GM21529 (cell line): ENCODE results near the gene SELENOO.

Experiments used
- ATAC-seq: cut with Tn5 transposase; IDR thresholded peaks from one replicate; pipeline ENCODE4 v1.9.1; 2021; ENCODE audit not compliant: unreplicated experiment

SELENOO gene

DNA sequence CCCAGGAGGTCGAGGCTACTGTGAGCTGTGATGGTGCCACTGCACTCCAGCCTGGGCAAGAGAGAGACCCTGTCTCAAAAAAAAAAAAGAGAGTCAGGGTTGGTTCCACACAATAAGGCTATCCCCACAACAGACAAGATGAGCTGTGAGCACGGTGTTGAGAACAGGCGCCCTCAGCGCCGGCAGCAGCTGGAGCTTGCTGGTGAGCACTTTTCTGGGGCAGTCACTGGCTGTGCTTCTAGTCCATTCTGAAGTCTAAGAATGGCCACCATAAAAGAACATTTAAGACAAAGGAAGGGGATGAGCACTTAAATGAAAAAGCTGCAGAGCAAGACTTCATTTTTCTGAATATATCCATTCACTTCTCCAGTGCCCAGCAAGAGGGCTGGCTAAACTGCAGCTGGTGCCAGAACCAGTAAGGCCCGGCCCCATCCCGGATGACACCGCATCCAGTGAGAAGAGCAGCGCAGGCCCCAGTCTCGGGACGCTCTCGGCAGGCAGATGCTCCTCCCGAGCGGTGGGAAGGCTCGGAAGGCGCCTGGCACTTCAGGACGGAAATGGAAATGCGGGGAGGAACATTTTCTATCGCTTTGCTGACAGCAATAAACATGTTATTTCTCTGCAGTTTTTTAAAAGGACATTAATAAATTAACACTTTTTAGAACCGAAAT is 31.8 kb downstream of the SELENOO start:
- ATAC-seq: no peak

DNA sequence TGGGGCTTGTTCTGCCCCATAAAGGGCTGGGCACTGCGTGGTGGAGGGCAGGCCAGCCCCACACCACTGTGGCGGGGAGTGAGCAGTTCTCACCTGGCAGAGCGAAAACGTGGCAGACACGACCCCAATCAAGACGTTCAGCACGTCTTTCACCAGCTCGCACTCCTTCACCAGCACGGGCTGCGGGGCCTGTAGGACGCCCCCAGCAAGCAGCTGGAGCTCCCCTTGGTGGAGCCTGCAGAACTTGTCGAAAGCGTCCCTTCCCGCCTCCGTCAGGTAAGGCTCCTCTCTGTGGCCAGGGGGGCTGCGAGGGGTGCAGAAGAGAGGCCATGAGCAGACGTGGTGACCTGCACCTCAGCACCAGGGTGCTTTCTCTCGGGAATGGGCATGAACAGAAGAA is 32.4 kb downstream of the SELENOO start:
- ATAC-seq: no peak

DNA sequence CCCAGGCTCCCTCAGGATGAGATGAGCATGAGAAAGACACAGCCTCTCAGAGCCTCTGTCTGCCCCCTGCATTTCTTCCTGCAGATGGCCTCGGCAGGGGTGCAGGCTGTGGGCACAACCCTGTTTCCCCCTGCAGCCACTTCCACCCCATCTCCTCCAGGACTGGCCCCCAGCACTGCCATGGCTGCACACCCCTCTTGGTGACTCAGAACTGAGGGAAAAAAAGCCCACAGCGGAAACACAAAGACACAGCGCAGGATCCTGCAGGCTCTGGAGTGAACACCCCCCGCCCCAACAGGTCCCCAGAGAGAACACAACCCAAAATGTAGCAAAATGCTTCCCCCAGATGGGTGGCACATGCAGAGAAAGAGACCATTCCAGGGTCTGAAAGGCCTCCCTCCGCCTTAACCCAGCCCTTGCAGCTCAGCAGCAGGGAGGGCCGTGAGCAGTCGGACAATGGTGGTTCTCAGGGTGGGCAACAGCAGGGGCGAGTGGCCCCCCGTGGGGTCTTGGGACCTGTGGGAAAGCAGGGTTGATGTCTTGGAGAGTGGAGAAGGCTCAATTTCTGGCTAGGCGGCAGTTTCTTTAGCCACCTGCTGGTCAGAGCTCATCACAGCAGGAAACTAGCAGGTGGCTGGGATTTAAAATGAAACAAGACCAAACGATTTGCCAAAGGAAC is 36.1 kb downstream of the SELENOO start:
- no peak for ATAC-seq

DNA sequence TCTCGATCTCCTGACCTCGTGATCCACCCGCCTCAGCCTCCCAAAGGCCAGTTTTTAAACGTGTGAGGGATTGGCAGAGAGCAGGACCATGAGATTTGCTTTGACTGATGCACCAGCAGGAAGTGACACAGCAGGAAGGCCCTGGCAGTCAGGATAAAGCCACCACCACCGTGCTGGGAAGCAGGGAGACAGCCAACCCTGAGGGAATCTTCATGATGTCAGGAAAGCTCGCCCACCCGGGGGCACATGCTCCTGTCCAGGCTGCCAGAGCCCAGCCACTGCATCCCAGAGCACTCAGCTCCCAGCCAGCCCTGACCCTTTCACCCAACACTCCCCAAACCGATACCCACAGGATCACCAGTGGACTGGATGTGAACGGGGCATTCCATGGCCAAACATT is 37.9 kb downstream of the SELENOO start:
- no peak for ATAC-seq

DNA sequence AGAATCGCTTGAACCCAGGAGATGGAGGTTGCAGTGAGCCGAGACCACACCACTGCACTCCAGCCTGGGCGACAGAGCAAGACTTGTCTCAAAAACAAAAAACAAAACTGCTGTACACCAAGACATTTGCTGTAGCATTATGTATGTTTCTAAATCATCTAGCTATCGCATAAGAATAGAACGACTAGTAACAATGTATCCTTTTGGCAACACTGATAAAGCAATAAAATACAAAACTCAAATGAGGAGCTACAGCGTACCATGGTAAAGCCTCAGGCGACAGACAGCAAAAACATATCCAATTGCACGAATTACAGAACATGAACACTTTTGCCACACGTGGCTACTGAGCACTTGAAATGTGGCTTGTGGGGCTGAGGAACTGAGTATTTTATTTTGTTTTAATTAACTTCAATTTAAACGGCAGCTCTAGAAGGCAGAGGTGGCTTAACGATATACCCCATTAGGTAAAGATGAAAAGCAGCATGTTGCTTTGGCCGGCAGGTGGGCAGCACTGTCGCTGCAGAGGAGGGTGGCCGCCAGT is 41.7 kb downstream of the SELENOO start:
- ATAC-seq: no peak

DNA sequence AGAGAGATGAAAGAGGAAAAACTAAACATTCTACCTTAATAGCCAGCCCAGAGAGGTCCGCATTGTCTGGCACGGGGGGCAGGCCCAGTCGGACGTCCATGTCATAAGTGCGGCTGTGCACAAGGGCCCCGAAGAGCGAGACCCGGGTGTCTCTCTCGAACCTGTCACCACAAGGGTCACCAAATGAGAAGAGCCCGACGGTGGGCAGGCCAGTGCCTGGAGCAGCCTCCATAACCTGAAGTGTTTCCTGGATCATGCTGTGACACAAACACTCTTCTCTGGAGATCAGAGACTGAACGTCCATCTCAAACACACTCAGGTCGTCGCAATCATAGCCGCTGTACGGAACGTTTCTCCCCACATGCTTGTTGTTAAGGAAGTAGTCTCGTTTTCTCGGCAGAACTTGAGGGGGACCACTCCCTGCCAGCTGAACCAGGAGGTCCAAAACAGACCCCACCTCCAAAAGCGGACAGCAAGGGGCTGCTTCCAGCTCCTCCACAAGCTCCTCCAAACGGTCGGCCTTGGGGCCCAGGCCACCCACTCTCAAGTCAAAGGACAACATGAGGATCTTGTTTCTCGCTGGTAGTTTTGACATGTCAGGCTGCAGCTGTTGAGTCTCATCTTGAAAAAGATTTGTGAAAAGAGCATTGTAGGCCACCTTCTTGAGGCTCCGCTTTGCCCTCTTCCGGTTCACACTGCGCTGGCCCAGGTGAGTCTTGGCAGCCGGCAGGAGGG is 43.0 kb downstream of the SELENOO start:
- no peak for ATAC-seq

DNA sequence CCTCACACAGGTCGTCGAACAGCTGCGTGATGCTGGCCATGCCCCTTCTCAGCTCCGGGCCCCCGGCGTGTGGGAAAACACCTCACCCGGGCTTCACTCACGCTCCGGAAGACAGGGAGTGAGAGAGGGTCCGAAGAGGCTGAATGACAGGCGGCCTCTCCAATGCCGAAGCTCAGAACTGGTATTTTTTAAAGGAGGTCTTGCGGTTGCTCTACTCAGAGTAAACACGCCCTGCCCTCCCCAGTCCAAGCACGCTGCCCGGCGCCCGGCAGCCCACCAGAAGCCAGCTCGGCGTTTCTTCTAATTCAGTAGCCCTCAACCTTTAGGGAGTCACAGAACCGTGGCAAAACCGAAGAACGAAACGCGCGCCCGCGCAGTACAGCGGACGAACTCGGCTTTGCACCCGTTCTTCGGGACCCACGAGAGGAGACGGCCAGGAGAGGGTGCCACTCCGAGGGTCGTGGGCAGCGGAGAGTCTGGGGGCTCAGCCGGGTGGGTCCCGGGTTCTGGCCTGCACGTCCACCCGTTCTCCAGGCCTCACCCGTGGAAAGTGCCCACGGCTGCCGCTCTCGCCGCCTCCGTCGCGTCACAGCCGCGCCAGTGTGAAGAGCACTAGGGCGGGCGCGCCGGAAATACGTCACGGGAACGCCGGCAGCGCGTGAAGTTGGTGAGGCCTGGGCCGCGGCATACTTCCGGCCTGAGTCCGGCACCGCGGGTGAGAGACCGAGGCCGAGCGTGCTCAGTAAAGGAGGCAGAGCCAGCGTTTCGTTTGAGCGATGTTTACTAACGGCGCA is 43.8 kb downstream of the SELENOO start, which contains the start of gene TUBGCP6:
TSS of gene TUBGCP6 (minus strand) at position 604 of the 794 bp plus-strand sequence. CDS start at position 40, 564 bp downstream.
- peak; percentile 68 for ATAC-seq

DNA sequence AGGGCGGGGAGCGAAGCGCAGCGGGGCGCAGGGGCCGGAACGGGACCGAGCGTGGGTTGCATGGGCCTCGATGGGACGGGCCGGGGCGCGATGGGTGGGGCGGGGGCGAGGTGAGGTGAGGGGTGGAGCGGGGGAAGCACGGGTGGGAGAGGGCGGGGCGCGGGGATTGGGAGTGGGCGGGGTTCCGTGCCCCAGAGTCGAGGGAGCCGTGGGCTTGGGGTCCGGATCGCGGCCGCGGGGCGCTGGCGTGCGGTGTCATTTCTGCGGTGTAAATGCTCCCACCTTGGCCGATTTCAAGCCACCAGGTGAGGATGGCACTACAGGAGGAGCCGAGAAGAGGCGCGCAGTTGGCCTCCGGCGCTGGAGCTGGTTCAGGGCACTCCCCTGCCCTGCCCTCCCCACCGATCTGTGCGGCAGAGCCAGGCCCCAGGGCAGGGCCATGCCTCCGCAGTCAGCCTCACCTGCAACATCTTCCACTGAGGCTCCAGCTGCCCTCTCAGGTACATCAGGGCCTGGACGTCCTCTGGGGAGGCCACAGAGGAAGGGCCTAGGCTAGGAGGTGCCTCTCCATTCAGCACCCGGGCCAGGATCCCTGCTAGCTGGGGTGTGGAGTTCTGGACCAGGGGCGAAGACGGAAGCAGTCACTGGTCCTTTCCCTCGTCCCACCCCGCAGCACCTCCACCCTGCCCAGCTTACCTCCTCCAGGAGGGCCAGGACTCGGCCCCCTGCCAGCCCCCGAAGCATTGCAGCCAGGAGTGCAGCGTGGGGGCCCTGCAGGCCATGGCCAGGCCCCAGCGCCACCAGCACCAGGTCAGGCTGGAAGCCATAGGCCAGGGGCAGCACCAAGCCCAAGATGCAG is 44.6 kb downstream of the SELENOO start:
- ATAC-seq: no peak

DNA sequence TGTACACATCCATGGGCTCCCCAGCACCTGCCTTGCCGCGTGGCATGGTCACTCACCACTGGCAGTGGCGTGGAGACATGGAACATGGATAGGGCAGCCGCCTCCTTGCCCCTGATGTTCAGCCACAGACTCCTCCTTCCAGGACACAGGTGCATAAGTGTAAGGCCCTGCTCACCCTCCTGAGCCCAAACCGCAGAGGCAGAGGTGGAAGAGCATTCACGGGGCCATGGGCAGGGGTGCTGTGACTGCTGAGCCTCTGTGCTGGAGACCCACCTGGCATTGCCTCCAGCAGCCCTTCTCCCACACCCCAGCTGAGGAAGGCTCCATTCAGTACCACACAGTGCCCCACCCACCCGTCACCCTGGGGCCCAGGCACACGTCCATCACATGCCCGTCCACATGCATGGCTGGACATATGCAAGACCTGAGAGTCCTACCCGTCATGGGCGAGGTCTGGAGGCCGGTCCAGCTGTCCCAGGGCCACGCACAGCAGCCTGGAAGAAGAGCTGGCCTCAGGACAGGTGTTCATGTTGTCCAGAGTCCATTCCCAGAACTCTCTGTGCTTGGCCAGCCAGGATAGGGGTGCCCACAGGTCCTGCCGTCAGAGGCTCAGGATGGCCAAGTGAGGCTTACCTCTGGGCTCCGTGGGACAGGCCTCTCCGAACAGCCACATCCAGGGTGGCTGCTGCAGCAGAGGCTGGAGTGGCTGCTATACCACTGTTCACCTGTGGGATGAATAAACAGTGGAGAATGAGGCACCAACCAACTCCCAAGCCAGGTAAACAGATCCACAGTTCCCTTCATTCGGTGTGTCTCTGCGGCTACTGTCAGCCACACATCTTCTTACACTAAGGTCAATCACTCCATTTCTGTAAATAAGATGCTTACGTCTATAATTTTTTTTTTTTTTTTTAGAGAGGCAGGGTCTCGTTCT is 45.7 kb downstream of the SELENOO start:
- ATAC-seq: no peak

DNA sequence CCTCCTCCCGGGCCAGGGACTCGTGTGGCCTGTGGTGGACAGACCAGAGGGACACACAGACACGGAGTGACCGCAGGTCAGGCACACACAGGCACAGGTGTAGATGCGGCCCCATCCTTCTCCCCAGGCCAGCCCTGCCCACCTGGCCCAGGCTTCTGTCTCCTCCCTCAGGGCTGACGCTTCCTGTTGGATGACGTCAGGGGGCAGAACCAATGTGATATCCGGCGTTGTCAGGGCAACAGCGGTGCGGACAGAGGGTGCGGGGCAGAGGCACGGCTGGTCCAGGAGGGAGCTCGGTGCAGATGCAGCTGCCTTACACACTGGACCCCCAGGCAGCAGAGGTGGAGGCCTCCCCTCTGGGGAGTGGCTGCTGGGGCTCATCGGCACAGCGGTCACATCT is 46.9 kb downstream of the SELENOO start:
- no peak for ATAC-seq

DNA sequence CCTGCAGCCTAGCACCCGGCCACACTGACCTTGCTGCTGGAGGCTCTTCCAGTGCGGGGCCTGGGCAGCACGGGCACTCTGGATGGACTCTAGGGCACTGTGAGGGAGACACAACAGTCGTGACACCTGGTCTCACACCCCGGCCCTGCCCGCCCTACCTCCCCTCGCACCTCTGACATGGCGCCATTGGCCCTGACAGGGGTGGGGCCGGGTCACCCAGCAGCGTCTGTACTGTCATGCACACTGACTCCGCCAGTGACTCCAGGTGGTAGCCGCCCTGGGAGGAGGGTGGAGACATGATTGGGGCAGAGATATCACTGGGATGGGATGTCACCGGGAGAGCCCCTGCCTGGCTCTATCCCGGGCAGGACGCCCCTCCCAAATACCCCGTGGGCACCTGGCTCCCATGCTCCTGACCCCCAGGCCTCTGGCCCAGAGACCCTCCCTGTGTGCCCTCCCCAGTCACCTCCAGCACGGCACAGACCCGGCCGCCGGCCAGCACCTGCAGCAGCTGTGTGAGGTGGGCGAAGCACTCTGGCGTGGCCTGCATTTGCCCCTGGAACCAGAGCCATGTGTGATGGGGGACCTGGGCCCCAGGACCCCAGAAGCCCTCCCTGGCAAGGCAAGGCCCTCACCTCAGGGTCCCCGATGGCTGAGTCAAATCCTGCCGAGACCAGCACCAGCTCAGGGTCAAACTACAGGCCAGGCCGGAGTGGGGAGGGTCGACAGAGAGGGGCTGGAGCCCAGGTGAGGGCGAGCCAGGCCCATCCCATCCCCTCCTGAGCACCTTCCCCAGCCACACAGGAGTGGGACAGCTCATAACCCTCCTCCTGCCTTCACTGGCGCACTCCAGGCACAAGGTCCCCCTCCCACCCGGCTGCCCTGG is 47.6 kb downstream of the SELENOO start:
- no peak for ATAC-seq

DNA sequence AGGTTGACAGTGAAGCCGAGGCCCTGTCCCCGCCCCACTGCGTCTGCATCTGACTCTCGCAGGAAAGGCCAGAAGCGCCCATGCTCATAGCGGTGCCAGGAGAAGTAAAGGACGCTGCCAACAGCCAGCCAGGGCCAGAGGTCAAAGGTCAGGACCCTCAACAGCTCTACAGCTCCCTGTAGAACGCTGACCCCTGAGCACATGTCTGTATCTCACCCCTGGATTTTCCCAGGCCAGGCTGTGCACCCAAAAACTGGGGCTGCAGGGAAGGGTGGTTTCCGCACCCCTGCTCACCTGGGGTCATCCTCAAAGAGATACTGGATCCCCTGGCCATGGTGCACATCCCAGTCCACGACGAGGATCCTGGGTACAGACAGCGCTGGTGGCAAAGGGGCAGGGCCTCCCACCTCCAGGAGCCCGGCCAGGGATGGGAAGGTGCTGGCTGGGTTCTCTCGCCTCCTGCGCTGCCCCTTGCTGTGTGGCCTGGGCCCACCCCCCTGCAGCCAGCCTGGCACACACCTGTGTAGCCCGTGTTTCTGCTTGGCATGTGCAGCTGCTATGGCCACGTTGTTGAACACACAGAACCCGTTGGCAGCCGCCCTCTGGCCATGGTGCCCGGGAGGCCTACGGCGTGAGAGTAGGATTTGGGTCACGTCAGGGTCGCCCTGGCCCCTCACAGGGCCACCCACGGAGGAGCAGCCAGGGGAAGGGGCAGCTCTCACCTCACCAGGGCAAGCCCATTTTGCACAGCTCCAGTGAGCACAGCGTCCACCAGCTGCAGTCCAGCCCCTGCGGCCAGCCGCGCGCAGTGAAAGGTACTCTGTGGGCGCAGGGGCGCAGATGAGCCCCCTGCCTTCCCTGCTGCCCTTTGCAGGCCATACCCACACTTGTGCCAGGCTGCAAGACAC is 48.8 kb downstream of the SELENOO start:
- ATAC-seq: no peak

DNA sequence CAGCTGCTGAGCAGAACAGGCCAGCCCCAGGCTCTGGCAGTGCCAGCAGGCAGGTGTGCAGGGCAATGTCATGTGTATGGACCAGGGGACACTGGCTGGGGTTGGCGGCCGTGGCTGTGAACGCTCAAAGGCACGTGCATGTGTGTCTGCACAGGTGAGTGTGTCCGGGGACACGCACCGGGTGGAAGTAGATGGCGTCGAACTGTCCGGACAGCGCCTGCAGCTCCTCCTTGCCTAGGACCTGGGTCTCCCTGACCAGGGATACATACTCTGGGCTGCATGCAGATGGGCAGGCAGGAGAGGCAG is 49.4 kb downstream of the SELENOO start:
- ATAC-seq: no peak

DNA sequence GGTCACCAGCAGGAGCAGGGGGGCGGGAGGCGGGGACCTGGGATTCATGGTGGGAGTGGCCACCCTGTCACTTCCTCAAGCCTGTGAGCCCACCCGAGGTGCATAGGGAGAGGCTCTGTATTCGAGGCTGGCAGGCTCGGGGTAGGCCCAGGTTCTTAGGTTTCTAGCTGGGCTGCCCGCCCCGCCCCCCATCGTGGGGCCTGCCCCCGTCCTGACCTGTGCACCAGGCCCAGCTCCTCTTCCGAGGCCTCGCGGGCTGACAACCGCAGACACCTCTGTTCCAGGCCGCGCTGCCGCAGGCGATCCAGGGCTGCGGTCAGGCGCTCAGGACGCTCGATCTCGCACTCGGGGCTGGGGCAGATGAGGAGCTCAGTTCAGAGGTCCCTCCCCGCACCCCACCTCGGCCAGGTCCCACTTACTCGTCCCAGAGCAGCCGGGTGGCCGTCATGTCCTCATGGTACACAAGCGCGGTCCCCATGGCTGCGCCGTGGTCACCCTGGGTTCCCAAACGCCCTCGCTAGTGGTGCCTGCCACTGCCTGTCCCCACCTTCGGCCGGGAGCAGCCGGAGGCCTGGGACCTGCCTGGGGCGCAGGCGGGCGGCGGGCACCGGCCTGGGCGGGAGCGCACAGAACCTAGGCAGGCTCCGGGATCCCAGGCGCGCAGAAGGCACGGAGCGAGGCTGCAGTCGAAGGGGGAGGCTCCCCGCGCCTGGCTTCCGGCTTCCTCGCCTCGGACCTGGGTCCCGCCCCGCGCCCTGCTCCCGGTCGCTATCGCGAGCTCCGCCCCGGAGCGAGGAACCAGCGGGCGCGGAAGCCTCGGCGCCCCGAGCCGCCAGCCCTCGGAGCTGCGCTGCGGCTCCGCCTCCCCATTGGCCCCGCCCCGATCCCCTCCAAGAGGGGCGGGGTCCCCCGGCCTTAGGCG is 50.0 kb downstream of the SELENOO start, which contains the start of gene HDAC10:
TSS of gene HDAC10 (minus strand) at position 711 of the 922 bp plus-strand sequence. CDS start at position 478, 233 bp downstream.
- peak; percentile 49 for ATAC-seq

DNA sequence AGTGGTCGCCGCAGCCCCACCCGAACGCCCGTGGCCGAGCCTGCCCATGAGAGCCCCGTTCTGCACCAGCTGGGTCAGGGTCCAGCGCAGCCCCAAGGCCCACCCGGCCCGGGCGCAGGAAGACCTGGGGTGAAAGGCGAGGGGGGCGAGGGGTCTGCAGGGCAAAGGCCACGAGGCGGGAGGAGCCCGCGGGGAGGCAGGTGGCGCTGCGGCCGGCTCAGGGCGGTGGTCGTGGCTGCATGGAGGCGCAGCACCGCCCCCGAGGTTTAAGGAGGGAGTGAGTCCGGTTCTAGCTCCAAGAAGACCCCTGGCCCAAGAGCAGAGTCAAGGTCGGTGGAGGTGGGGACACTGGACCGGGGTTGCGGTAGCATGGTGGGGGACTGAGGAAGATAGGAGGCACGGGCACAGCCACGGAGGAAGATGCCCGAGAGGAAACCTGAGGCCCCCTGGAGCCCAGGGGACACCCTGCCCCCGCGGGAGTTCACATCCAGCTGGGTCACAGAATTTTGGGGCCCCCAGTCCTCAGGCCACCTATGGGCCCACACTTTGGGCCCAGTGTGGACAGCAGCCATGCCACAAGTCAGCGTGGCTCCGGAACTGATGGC is 50.8 kb downstream of the SELENOO start:
- no peak for ATAC-seq
